Osteocyte (in vitro differentiated cells): ENCODE data around the gene DNASE1L2. TPM values are rescaled to one million over a fixed set of nuclear protein-coding genes. Genes with fewer than 3 reads are reported as not detected.

ENCODE experiments used
- DNase-seq: peaks from one replicate; pipeline ENCODE4 v3.0.0; 2021; ENCODE audit warnings: mixed read lengths; ENCODE audit not compliant: unreplicated experiment; ENCODE audit errors: extremely low spot score
- H3K27ac Mint-ChIP-seq: one replicate; pipeline ENCODE4 v1.8.0; 2021; ENCODE audit warnings: mild to moderate bottlenecking, mixed read lengths; ENCODE audit not compliant: unreplicated experiment
- H3K27me3 Mint-ChIP-seq: one replicate; pipeline ENCODE4 v1.8.0; 2021; ENCODE audit warnings: mixed read lengths; ENCODE audit not compliant: unreplicated experiment
- H3K36me3 Mint-ChIP-seq: one replicate; pipeline ENCODE4 v1.8.0; 2021; ENCODE audit warnings: mixed read lengths; ENCODE audit not compliant: unreplicated experiment
- H3K4me1 Mint-ChIP-seq: one replicate; pipeline ENCODE4 v1.8.0; 2021; ENCODE audit warnings: mixed read lengths; ENCODE audit not compliant: unreplicated experiment
- H3K4me3 Mint-ChIP-seq: one replicate; pipeline ENCODE4 v1.8.0; 2021; ENCODE audit warnings: mild to moderate bottlenecking, moderate library complexity, mixed read lengths; ENCODE audit not compliant: unreplicated experiment
- H3K9me3 Mint-ChIP-seq: one replicate; pipeline ENCODE4 v1.8.0; 2021; ENCODE audit warnings: mixed read lengths; ENCODE audit not compliant: unreplicated experiment
- CTCF ChIP-seq: fragments of 200-600 bp; sonication (generic); IDR thresholded peaks from 2 replicates; pipeline ENCODE4 v1.5.0; 2021; ENCODE audit warnings: antibody characterized with exemption, mild to moderate bottlenecking, moderate library complexity
- total RNA-seq: library from RNA; stranded (reverse); gene quantifications from 2 replicates; pipeline ENCODE4 v1.2.1, GENCODE V29; 2021

Gene DNASE1L2
- total RNA-seq, 1 donor from 2014 or later, result 1.7 TPM

- peak overlapping the region; percentile 84 for H3K27ac Mint-ChIP-seq
- peak overlapping the region; percentile 87 for H3K4me3 Mint-ChIP-seq
- peaks cover 15% of the 10 kb centered on the region for H3K4me1 Mint-ChIP-seq
- no peak for TF ChIP-seq CTCF
- H3K36me3 Mint-ChIP-seq, result peaks cover 24% of the 10 kb centered on the region
- DNase-seq, result no peak
- H3K27me3 Mint-ChIP-seq, result no peaks in the 10 kb centered on the region
- no peaks in the 10 kb centered on the region for H3K9me3 Mint-ChIP-seq
Observed at GRCh38 chr16:2250652-2251295, 14.5 kb downstream of the DNASE1L2 start.

GRCh38 chr16:2251296-2252111 lies 15.3 kb downstream of the DNASE1L2 start, which contains the start of gene ECI1:
Gene ECI1 (minus strand): TSS chr16:2251587. CDS start chr16:2251566, 21 bp downstream.
- peaks cover 20% of the 10 kb centered on the region for H3K4me1 Mint-ChIP-seq
- H3K9me3 Mint-ChIP-seq, result no peaks in the 10 kb centered on the region
- DNase-seq, result peak; percentile 97
- H3K36me3 Mint-ChIP-seq, result peaks cover 28% of the 10 kb centered on the region
- no peaks in the 10 kb centered on the region for H3K27me3 Mint-ChIP-seq
- peak within 1 kb of the TSS; percentile 87 for H3K4me3 Mint-ChIP-seq
- H3K27ac Mint-ChIP-seq, result peak within 1 kb of the TSS; percentile 84
- peak; percentile 79 for TF ChIP-seq CTCF

GRCh38 chr16:2252806-2253148 lies 16.5 kb downstream of the DNASE1L2 start:
- TF ChIP-seq CTCF, result no peak
- Mint-ChIP-seq H3K27ac (peak overlapping the region; percentile 69), H3K4me1 (peaks cover 20% of the 10 kb centered on the region), H3K27me3 (no peaks in the 10 kb centered on the region), H3K4me3 (no peak overlapping the region), H3K36me3 (peaks cover 34% of the 10 kb centered on the region), H3K9me3 (no peaks in the 10 kb centered on the region)
- no peak for DNase-seq

GRCh38 chr16:2253293-2253692 lies 17.0 kb downstream of the DNASE1L2 start:
- peak overlapping the region; percentile 69 for H3K27ac Mint-ChIP-seq

More at GRCh38 chr16:2253293-2253692, 17.0 kb downstream of the DNASE1L2 start:
- no peak for TF ChIP-seq CTCF
- Mint-ChIP-seq H3K4me1 (peaks cover 20% of the 10 kb centered on the region), H3K9me3 (no peaks in the 10 kb centered on the region), H3K27me3 (no peaks in the 10 kb centered on the region), H3K4me3 (no peak overlapping the region), H3K36me3 (peaks cover 35% of the 10 kb centered on the region)
- no peak for DNase-seq
